Caco-2 (cell line): ENCODE data around the gene GPR68. TPM values are rescaled to one million over a fixed set of nuclear protein-coding genes. Genes with fewer than 3 reads are reported as not detected.

ENCODE experiments used
- BruUV-seq: library from RNA; stranded (reverse); fragments of 400-500 nt; replicated peaks from 2 replicates; lab custom pipeline; 2021; lab: Mats Ljungman, UMichigan
- CTCF ChIA-PET: fragments of 300-600 bp; sonication (Branson Sonifier 250); formaldehyde crosslinking; loops from one replicate; lab custom pipeline; 2022; ENCODE audit warnings: antibody characterized with exemption; lab: Charles Lee
- POLR2A ChIA-PET: fragments of 300-600 bp; sonication (Branson Sonifier 250); formaldehyde crosslinking; loops from one replicate; lab custom pipeline; 2022; ENCODE audit warnings: antibody characterized with exemption; lab: Charles Lee
- DNase-seq, 2 experiments: peaks; one replicate each; pipeline versions ENCODE4 v3.0.0 to v3.0.0-alpha.2; 2020 to 2022
- H3K27me3 ChIP-seq: replicated peaks from 2 replicates; pipeline ENCODE4 v1.6.0; 2011; ENCODE audit warnings: low read length; ENCODE audit not compliant: control insufficient read depth, insufficient read depth
- H3K36me3 ChIP-seq: 2 replicates; pipeline ENCODE4 v1.5.1; 2011; ENCODE audit warnings: low read length; ENCODE audit not compliant: control insufficient read depth, insufficient read depth
- H3K4me1 ChIP-seq: fragments of 250-450 bp; sonication (Bioruptor Pico); 2 replicates; pipeline ENCODE4 v1.5.1; 2020; ENCODE audit warnings: mild to moderate bottlenecking
- H3K4me3 ChIP-seq: 2 replicates; pipeline ENCODE4 v1.5.1; 2011; ENCODE audit warnings: low read depth, mild to moderate bottlenecking, control low read depth, low read length
- H3K9me3 ChIP-seq: fragments of 250-450 bp; sonication (Bioruptor Pico); 2 replicates; pipeline ENCODE4 v1.5.1; 2020; ENCODE audit warnings: mild to moderate bottlenecking, moderate library complexity
- H3K27ac Mint-ChIP-seq: one replicate; pipeline ENCODE4 v1.8.0; 2022; ENCODE audit warnings: mixed read lengths; ENCODE audit not compliant: unreplicated experiment
- H3K27me3 Mint-ChIP-seq: one replicate; pipeline ENCODE4 v1.8.0; 2022; ENCODE audit warnings: mixed read lengths; ENCODE audit not compliant: insufficient read depth, unreplicated experiment
- H3K36me3 Mint-ChIP-seq: one replicate; pipeline ENCODE4 v1.8.0; 2022; ENCODE audit warnings: mild to moderate bottlenecking, mixed read lengths; ENCODE audit not compliant: insufficient read depth, unreplicated experiment
- H3K4me1 Mint-ChIP-seq: one replicate; pipeline ENCODE4 v1.8.0; 2022; ENCODE audit warnings: low read depth, mixed read lengths; ENCODE audit not compliant: unreplicated experiment
- H3K4me3 Mint-ChIP-seq: one replicate; pipeline ENCODE4 v1.8.0; 2022; ENCODE audit warnings: mild to moderate bottlenecking, moderate library complexity, mixed read lengths; ENCODE audit not compliant: unreplicated experiment
- H3K9me3 Mint-ChIP-seq: one replicate; pipeline ENCODE4 v1.8.0; 2022; ENCODE audit warnings: mixed read lengths; ENCODE audit not compliant: unreplicated experiment
- intact Hi-C: fragments of 100-400 bp; cut with micrococcal nuclease; formaldehyde crosslinking; loops from one replicate; pipeline ENCODE4 v1.10.0; 2022; ENCODE audit not compliant: unreplicated experiment
- total RNA-seq: library from RNA; stranded (reverse); gene quantifications from 2 replicates; pipeline ENCODE4 v1.2.3, GENCODE V29; 2022
- TF ChIP-seq, protein P1 (sequence below), 2 experiments: fragments of 200-600 bp in 1 of 2; IDR thresholded peaks; 1 replicate in 1 of 2; 2 replicates in 1 of 2; pipeline versions ENCODE4 v1.5.1 to v1.8.0; 2011 to 2022; ENCODE audit warnings: antibody characterized with exemption in 1 of 2, control low read depth in 1 of 2, inconsistent platforms in 1 of 2, low read depth in 1 of 2, low read length in 1 of 2, mild to moderate bottlenecking in 1 of 2, moderate library complexity in 1 of 2; ENCODE audit not compliant: insufficient read depth in 1 of 2, severe bottlenecking in 1 of 2, unreplicated experiment in 1 of 2

The GPR68 gene
- total RNA-seq, 1 experiment from 2014 or later: 0.14 TPM

DNA sequence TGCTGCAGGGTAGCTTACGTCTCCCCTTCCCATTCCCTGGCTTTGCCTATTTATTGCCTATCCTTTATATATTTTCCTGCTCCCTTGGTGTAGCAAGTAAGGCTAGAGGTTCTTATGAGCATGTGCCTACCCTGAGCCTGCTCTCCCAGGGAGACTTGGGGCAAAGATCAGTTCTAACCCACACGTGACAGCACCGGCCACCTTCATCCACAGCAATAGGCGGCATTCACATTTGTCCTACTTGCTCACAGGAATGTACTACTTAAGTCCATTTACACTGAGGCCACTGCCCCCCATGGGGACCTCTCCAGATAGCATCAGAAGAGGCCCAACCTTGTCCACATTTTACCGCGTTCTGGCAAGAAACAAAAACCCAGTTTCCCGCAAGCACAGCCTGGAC lies 8.7 kb downstream of the GPR68 start:
- no peaks in the 10 kb centered on the region for H3K4me1 ChIP-seq
- peaks cover 10% of the 10 kb centered on the region for H3K9me3 Mint-ChIP-seq
- 0 out of 2 replicates have a peak, but pooled peaks cover 1% of the 10 kb centered on the region for H3K9me3 ChIP-seq
- H3K27me3 ChIP-seq: no peaks in the 10 kb centered on the region
- peaks cover 2% of the 10 kb centered on the region for H3K27me3 Mint-ChIP-seq
- ChIA-PET CTCF (interaction anchor here (0.7 kb wide), 1 partner anchor 84 kb away, joined by 3 read pairs; no protein-coding TSS in a partner anchor), POLR2A (no interaction called here)
- no TSS peak for BruUV-seq
- no peak for DNase-seq
- H3K4me1 Mint-ChIP-seq: no peaks in the 10 kb centered on the region
- no peak overlapping the region for H3K4me3 ChIP-seq
- intact Hi-C loops: no loop called here
- H3K36me3 Mint-ChIP-seq: no peaks in the 10 kb centered on the region
- H3K27ac Mint-ChIP-seq: no peak overlapping the region
- TF ChIP-seq, protein P1, sequence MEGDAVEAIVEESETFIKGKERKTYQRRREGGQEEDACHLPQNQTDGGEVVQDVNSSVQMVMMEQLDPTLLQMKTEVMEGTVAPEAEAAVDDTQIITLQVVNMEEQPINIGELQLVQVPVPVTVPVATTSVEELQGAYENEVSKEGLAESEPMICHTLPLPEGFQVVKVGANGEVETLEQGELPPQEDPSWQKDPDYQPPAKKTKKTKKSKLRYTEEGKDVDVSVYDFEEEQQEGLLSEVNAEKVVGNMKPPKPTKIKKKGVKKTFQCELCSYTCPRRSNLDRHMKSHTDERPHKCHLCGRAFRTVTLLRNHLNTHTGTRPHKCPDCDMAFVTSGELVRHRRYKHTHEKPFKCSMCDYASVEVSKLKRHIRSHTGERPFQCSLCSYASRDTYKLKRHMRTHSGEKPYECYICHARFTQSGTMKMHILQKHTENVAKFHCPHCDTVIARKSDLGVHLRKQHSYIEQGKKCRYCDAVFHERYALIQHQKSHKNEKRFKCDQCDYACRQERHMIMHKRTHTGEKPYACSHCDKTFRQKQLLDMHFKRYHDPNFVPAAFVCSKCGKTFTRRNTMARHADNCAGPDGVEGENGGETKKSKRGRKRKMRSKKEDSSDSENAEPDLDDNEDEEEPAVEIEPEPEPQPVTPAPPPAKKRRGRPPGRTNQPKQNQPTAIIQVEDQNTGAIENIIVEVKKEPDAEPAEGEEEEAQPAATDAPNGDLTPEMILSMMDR (IDR thresholded peaks at IDR 0.05; ENCODE audit: insufficient read depth in 1 of 2, low read depth in 1 of 2, low read length in 1 of 2, severe bottlenecking in 1 of 2, unreplicated experiment in 1 of 2): no peak
- H3K4me3 Mint-ChIP-seq: no peak overlapping the region
- H3K36me3 ChIP-seq: no peaks in the 10 kb centered on the region

DNA sequence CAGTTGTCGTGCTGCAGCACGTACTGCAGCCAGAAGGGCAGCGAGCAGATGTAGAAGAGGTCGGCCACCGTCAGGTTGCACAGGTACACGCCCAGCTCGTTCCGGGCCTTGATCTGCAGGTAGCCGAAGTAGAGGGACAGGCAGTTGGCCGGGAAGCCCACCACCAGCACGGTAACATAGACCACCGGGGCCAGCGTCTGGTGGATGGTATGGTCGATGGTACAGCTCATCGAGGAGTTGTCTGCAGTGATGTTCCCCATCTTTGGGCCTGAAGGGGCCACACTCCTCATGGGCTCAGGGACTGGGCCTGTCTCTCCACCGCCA lies 9.8 kb downstream of the GPR68 start:
- H3K36me3 ChIP-seq: no peaks in the 10 kb centered on the region
- Mint-ChIP-seq H3K4me1 (no peaks in the 10 kb centered on the region), H3K27me3 (peaks cover 2% of the 10 kb centered on the region), H3K27ac (no peak overlapping the region), H3K36me3 (no peaks in the 10 kb centered on the region), H3K4me3 (no peak overlapping the region), H3K9me3 (peaks cover 5% of the 10 kb centered on the region)
- TF ChIP-seq, protein P1 (IDR thresholded peaks at IDR 0.05; ENCODE audit: insufficient read depth in 1 of 2, low read depth in 1 of 2, low read length in 1 of 2, severe bottlenecking in 1 of 2, unreplicated experiment in 1 of 2): no peak
- H3K9me3 ChIP-seq: 0 out of 2 replicates have a peak, but pooled peaks cover 6% of the 10 kb centered on the region
- intact Hi-C loops: no loop called here
- H3K27me3 ChIP-seq: no peaks in the 10 kb centered on the region
- H3K4me1 ChIP-seq: no peaks in the 10 kb centered on the region
- ChIA-PET POLR2A (no interaction called here), CTCF (no interaction called here)
- H3K4me3 ChIP-seq: no peak overlapping the region
- no TSS peak for BruUV-seq
- no peak for DNase-seq

DNA sequence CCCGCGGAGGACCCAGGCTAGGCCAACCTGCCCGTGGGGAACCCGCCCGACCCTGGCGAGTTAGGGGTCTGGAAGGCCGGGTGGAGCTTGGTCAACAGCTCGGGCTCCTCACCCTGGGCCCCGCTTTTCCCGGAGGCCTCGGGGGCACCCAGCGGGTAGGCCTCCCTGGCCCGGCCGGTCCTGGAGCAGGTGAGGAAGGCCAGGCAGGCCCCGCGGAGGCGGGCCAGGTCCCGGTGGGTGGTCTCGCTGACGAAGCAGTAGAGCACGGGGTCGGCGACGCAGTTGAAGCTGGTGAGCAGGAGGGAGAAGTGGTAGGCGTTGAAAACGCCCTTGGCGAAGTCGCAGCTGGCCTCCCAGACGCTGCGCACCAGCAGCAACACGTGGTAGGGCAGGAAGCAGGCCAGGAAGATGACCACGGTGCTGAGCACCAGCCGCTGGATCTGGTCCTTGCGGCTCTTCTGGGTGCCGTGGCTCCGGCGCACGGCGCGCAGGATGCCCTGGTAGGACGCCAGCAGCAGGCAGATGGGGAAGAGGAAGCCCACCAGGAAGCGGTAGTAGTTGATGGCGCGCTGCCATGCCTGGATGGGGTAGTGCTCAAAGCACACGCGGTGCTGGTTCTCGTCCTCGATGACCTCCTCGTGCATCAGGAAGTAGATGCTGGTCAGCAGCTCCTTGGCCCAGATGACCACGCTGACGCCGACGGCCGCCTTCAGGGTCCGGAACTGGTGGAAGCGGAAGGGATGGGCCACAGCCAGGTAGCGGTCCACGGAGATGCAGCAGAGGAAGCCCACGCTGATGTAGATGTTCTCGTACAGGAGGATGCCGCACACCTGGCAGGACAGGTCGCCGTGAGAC lies 10.3 kb downstream of the GPR68 start:
- BruUV-seq: no TSS peak
- Histone ChIP-seq H3K27me3 (no peaks in the 10 kb centered on the region), H3K4me3 (no peak overlapping the region), H3K36me3 (no peaks in the 10 kb centered on the region), H3K9me3 (0 out of 2 replicates have a peak, but pooled peaks cover 6% of the 10 kb centered on the region), H3K4me1 (no peaks in the 10 kb centered on the region)
- DNase-seq: no peak
- intact Hi-C loops: no loop called here
- CTCF ChIA-PET: no interaction called here
- peaks cover 2% of the 10 kb centered on the region for H3K27me3 Mint-ChIP-seq
- no peaks in the 10 kb centered on the region for H3K9me3 Mint-ChIP-seq
- TF ChIP-seq, protein P1 (IDR thresholded peaks at IDR 0.05; ENCODE audit: insufficient read depth in 1 of 2, low read depth in 1 of 2, low read length in 1 of 2, severe bottlenecking in 1 of 2, unreplicated experiment in 1 of 2): no peak
- POLR2A ChIA-PET: no interaction called here
- H3K36me3 Mint-ChIP-seq: no peaks in the 10 kb centered on the region
- H3K27ac Mint-ChIP-seq: no peak overlapping the region
- H3K4me3 Mint-ChIP-seq: no peak overlapping the region
- H3K4me1 Mint-ChIP-seq: no peaks in the 10 kb centered on the region
